ENCODE data around the gene C1QTNF6. TPM values are rescaled to one million over a fixed set of nuclear protein-coding genes. Genes with fewer than 3 reads are reported as not detected.

C1QTNF6 gene
- total and polyA plus RNA-seq, 3 donors from 2014 or later = 12.6 to 15.0 (median 14.8) TPM

GRCh38 chr22:37145180-37146050 lies 42.6 kb downstream of the C1QTNF6 start:
- whole genome bisulfite sequencing, 2 donors = 31 to 48% methylated on average over 17 of the region's 17 CpGs
- H3K27me3 ChIP-seq = no peaks in the 10 kb centered on the region
- no peak overlapping the region for H3K27ac ChIP-seq
- TF ChIP-seq POLR2A (IDR thresholded peaks at IDR 0.05) = no peak
- no peaks in the 10 kb centered on the region for H3K36me3 ChIP-seq (ENCODE audit: low read depth, missing control alignments)
- no peaks in the 10 kb centered on the region for H3K9me3 ChIP-seq
- intact Hi-C loops (cut with DNase I; ENCODE audit: low total_unique reads) = no loop called here
- no peak overlapping the region for H3K4me3 ChIP-seq
- DNase-seq = no peak
- no peaks in the 10 kb centered on the region for H3K4me1 ChIP-seq

GRCh38 chr22:37144180-37144554 lies 43.9 kb downstream of the C1QTNF6 start:
- intact Hi-C loops (cut with DNase I; ENCODE audit: low total_unique reads) = no loop called here
- H3K4me1 ChIP-seq = no peaks in the 10 kb centered on the region
- no peaks in the 10 kb centered on the region for H3K9me3 ChIP-seq
- H3K4me3 ChIP-seq = no peak overlapping the region
- TF ChIP-seq CTCF (IDR thresholded peaks at IDR 0.05) = no peak
- TF ChIP-seq POLR2A (IDR thresholded peaks at IDR 0.05) = no peak
- H3K27ac ChIP-seq = no peak overlapping the region
- WGBS, 2 donors = 90 to 91% methylated on average over 10 of the region's 10 CpGs
- H3K36me3 ChIP-seq (ENCODE audit: low read depth, missing control alignments) = no peaks in the 10 kb centered on the region
- no peaks in the 10 kb centered on the region for H3K27me3 ChIP-seq
- DNase-seq = no peak

GRCh38 chr22:37141971-37142370 lies 46.1 kb downstream of the C1QTNF6 start:
- TF ChIP-seq CTCF (IDR thresholded peaks at IDR 0.05) = no peak
- no peak for TF ChIP-seq POLR2A (IDR thresholded peaks at IDR 0.05)
- 75 to 79% methylated on average over 6 of the region's 6 CpGs for WGBS, 2 donors
- no peak overlapping the region for H3K27ac ChIP-seq
- no peaks in the 10 kb centered on the region for H3K36me3 ChIP-seq (ENCODE audit: low read depth, missing control alignments)
- no peaks in the 10 kb centered on the region for H3K27me3 ChIP-seq
- H3K4me3 ChIP-seq = no peak overlapping the region
- no peak for DNase-seq
- no peaks in the 10 kb centered on the region for H3K4me1 ChIP-seq
- H3K9me3 ChIP-seq = no peaks in the 10 kb centered on the region
- intact Hi-C loops (cut with DNase I; ENCODE audit: low total_unique reads) = no loop called here

- Histone ChIP-seq H3K36me3 (ENCODE audit: low read depth, missing control alignments) (no peaks in the 10 kb centered on the region), H3K4me3 (no peak overlapping the region), H3K27me3 (no peaks in the 10 kb centered on the region), H3K9me3 (no peaks in the 10 kb centered on the region), H3K27ac (no peak overlapping the region), H3K4me1 (no peaks in the 10 kb centered on the region)
- intact Hi-C loops (cut with DNase I; ENCODE audit: low total_unique reads) = no loop called here
- 85 to 95% methylated on average over 10 of the region's 10 CpGs for WGBS, 2 donors
- DNase-seq = no peak
- no peak for TF ChIP-seq CTCF (IDR thresholded peaks at IDR 0.05)
- TF ChIP-seq POLR2A (IDR thresholded peaks at IDR 0.05) = no peak
Observed at GRCh38 chr22:37141476-37141875, 46.6 kb downstream of the C1QTNF6 start.

GRCh38 chr22:37140686-37141323 lies 47.2 kb downstream of the C1QTNF6 start:
- TF ChIP-seq CTCF (IDR thresholded peaks at IDR 0.05) (no peak), POLR2A (IDR thresholded peaks at IDR 0.05) (no peak)
- Histone ChIP-seq H3K4me3 (no peak overlapping the region), H3K27me3 (no peaks in the 10 kb centered on the region), H3K4me1 (no peaks in the 10 kb centered on the region), H3K36me3 (ENCODE audit: low read depth, missing control alignments) (no peaks in the 10 kb centered on the region), H3K27ac (no peak overlapping the region), H3K9me3 (no peaks in the 10 kb centered on the region)
- no peak for DNase-seq
- intact Hi-C loops (cut with DNase I; ENCODE audit: low total_unique reads) = no loop called here
- whole genome bisulfite sequencing, 2 donors = 92% methylated on average over 7 to 8 of the region's 16 CpGs

All from testis (tissue), 3 donors.